Kidney tubule cell (primary cell): ENCODE measurements around the gene EXOC5.

ENCODE experiments used
- DNase-seq: peaks from one replicate; pipeline ENCODE4 v3.0.0-alpha.2; 2018; ENCODE audit warnings: low spot score

Gene EXOC5

DNA sequence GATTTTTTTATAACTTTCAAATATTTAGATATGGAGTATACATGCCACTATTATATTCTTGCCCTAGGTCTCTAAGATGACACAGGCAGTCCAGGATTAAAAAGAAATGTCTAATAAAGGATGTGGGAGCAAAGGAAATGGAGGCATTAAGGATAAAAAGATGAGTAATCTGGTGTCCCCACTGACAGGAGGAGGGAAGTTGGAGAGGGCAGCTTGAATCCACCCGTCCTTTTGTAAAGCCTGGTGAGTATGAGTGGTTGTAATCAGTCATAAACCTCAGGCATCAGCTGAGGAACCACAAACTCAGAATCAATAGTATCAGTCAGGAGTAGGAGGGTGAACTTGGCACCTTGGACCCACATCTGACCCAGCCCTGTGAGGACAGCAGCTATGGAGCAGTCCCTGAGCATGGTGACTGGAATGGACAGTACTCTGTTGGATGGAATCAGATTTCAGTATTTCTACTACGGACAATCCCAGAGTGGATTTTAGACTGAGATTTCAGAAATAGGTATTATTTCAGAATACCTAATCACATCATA, 100.5 kb downstream of the EXOC5 start:
- peak; percentile 32 for DNase-seq

DNA sequence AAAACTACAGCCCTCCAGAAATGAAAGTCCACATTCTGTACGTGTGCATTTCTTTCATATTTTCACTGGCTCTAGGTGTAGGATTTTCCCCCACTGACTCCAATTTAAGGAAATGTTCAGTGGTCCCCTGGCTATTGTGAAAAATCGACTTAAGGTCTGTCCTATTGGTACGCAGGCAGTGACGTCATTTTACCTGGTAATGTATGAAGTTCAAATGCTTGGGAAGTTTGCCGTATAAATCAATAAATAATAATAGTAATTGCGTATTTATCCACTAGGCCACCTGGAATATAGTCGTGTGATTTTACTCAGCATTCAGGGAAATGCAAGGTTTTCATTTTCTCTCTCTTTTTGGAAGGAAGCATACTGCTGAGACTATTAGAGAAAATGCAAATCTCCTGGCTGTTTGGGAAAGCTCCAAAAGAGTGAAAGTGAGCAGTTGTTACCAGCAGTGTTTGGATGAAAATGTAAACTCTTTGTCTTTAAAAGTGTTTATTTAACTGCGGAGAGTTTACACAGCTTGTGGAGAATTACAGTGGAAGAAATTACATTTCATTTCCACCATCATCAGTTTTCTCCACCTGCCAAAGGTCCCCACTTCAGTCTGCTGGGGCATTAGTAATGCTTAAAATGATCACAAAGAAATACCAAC, 107.0 kb downstream of the EXOC5 start:
- DNase-seq: no peak

DNA sequence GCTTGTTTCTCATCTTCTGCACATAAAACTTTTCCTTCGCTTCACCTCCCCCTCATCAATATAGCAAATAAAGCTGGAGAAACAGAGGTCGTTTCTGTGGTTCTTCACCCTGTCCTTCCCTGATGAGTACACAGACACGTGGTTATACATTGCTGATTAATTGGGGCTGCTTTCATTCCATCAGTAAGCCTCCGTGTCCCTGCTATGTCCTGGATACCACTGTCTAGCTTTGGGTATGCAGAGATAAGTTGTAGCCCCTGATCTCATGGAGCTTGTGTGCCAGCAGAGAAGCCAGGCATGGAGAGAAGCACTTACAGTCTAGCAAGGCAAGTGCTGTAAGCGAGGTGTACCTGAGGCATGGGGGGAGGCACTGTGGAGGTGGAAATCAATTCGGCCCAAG, 108.4 kb downstream of the EXOC5 start:
- no peak for DNase-seq

DNA sequence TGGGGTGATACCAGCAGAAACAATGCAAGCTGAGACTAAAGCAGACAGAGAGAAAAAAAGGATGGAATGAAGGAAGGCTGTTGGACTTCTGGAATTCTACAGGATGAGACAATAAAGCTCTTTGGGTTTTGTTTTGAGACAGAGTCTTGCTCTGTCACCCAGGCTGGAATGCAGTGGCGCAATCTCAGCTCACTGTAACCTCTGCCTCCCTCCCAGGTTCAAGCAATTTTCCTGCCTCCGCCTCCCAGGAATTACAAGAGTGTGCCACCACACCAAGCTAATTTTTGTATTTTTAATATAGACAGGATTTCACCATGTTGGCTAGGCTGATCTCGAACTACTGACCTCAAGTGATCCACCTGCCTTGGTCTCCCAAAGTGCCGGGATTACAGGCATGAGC, 115.4 kb downstream of the EXOC5 start:
- DNase-seq: no peak
